Hepatocyte (in vitro differentiated cells): ENCODE data around the gene SRP14. TPM values are rescaled to one million over a fixed set of nuclear protein-coding genes. Genes with fewer than 3 reads are reported as not detected.

Source experiments
- DNase-seq: peaks from one replicate; pipeline ENCODE4 v3.0.0-alpha.2; 2016; ENCODE audit warnings: low spot score
- H2AFZ ChIP-seq: fragments of 200-600 bp; sonication (generic); 2 replicates; pipeline ENCODE4 v1.6.0; 2016; ENCODE audit warnings: antibody characterized with exemption, mild to moderate bottlenecking
- H3K27ac ChIP-seq: fragments of 200-600 bp; sonication (generic); 2 replicates; pipeline ENCODE4 v1.5.1; 2016; ENCODE audit warnings: mild to moderate bottlenecking
- H3K27me3 ChIP-seq: fragments of 200-600 bp; sonication (generic); 2 replicates; pipeline ENCODE4 v1.6.1; 2016
- H3K36me3 ChIP-seq: fragments of 200-600 bp; sonication (generic); replicated peaks from 2 replicates; pipeline ENCODE4 v1.5.1; 2016; ENCODE audit warnings: low read depth; ENCODE audit not compliant: insufficient read depth
- H3K4me1 ChIP-seq: fragments of 200-600 bp; sonication (generic); 2 replicates; pipeline ENCODE4 v1.5.1; 2016; ENCODE audit warnings: mild to moderate bottlenecking, moderate library complexity; ENCODE audit not compliant: insufficient read depth
- H3K4me2 ChIP-seq: fragments of 200-600 bp; sonication (generic); 2 replicates; pipeline ENCODE4 v1.6.0; 2016
- H3K4me3 ChIP-seq: fragments of 200-600 bp; sonication (generic); 2 replicates; pipeline ENCODE4 v1.5.1; 2016; ENCODE audit warnings: mild to moderate bottlenecking
- H3K79me2 ChIP-seq: fragments of 200-600 bp; sonication (generic); 2 replicates; pipeline ENCODE4 v1.6.0; 2017; ENCODE audit warnings: mild to moderate bottlenecking
- H3K9me2 ChIP-seq: fragments of 200-600 bp; sonication (generic); replicated peaks from 2 replicates; pipeline ENCODE4 v1.6.0; 2017; ENCODE audit warnings: mild to moderate bottlenecking; ENCODE audit not compliant: insufficient read depth
- H3K9me3 ChIP-seq: fragments of 200-600 bp; sonication (generic); 2 replicates; pipeline ENCODE4 v1.5.1; 2016; ENCODE audit warnings: low read depth, mild to moderate bottlenecking
- H4K20me1 ChIP-seq: fragments of 200-600 bp; sonication (generic); 2 replicates; pipeline ENCODE4 v1.6.0; 2016; ENCODE audit warnings: mild to moderate bottlenecking; ENCODE audit not compliant: insufficient read depth, poor library complexity, severe bottlenecking
- EZH2 ChIP-seq: fragments of 200-600 bp; sonication (generic); IDR thresholded peaks from 2 replicates; pipeline ENCODE4 v1.6.1; 2016; ENCODE audit warnings: antibody characterized with exemption, mild to moderate bottlenecking, borderline replicate concordance
- EZH2phosphoT487 ChIP-seq: fragments of 200-600 bp; sonication (generic); IDR thresholded peaks from one replicate; pipeline ENCODE4 v1.6.1; 2018; ENCODE audit warnings: antibody characterized with exemption, mild to moderate bottlenecking, low read depth, moderate library complexity; ENCODE audit not compliant: unreplicated experiment, severe bottlenecking
- WGBS: methylation state at CpG from one replicate; pipeline ENCODE4 v1.1.6; 2016; ENCODE audit warnings: low lambda C conversion rate; ENCODE audit errors: missing lambda C conversion rate; 5-methylcytosine and 5-hydroxymethylcytosine counted together
- polyA plus RNA-seq: library from polyadenylated mRNA; unstranded; fragments of >200 nt; fragmentation: Nextera tagmentation; extraction: Ambion mirVana; gene quantifications from 2 replicates; pipeline ENCODE4 v1.2.1, GENCODE V29; 2016
- total RNA-seq: library from RNA; depleted of rRNA; stranded (reverse); fragments of >200 nt; gene quantifications from 2 replicates; pipeline ENCODE4 v1.2.3, GENCODE V29; 2014
- TF ChIP-seq, protein P1 (sequence below): fragments of 200-600 bp; sonication (generic); IDR thresholded peaks from 2 replicates; pipeline ENCODE4 v1.5.1; 2016; ENCODE audit warnings: antibody characterized with exemption, mild to moderate bottlenecking; ENCODE audit not compliant: poor library complexity

SRP14 gene
- total and polyA plus RNA-seq, 2 experiments from 2014 or later, result 219 to 827 TPM

DNA sequence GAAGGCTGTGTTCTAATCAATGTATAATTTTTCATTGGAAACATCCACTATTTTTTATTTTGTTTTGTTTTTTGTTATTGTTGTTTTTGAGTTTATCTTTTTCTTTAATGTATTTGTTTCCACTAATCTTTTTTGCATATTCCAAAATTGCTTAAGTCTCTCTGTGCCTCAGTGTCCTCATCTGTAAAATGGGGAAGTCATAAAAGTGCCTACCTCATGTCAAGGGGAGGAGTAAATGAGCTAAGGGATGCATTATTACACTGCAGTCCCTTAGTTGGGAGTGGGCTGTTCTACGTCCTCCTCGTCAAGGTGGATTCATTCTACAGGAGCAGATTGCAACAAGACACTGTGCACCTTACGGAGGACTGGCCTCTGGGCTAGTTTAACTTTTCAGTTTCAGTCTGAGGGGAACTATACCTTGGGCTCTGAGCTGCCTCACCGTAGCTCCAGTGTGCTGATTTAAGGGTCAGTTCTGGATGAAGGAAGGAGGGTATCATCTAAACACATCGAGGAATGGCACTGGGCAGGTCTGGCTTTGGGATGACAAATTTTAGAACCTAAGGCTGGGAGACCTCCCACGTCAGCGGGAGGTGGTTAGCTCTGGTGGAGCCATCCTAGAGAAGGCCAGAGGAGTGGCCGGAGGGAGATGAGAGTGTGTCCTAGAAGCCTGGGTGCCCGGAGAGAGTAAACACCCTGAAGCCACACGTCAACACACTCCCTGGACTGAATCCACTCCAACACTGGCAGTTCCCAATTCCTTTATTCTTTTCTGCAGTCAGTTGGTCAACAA is 5.1 kb upstream of the SRP14 start:
- no peaks in the 10 kb centered on the region for H3K9me3 ChIP-seq
- H4K20me1 ChIP-seq, result no peaks in the 10 kb centered on the region
- H3K4me2 ChIP-seq, result peak overlapping the region; percentile 69
- TF ChIP-seq EZH2phosphoT487 (no peak), EZH2 (no peak)
- TF ChIP-seq, protein P1, sequence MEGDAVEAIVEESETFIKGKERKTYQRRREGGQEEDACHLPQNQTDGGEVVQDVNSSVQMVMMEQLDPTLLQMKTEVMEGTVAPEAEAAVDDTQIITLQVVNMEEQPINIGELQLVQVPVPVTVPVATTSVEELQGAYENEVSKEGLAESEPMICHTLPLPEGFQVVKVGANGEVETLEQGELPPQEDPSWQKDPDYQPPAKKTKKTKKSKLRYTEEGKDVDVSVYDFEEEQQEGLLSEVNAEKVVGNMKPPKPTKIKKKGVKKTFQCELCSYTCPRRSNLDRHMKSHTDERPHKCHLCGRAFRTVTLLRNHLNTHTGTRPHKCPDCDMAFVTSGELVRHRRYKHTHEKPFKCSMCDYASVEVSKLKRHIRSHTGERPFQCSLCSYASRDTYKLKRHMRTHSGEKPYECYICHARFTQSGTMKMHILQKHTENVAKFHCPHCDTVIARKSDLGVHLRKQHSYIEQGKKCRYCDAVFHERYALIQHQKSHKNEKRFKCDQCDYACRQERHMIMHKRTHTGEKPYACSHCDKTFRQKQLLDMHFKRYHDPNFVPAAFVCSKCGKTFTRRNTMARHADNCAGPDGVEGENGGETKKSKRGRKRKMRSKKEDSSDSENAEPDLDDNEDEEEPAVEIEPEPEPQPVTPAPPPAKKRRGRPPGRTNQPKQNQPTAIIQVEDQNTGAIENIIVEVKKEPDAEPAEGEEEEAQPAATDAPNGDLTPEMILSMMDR, result no peak
- H3K4me3 ChIP-seq, result no peak overlapping the region
- H3K27ac ChIP-seq, result no peak overlapping the region
- peak overlapping the region; percentile 9 for H2AFZ ChIP-seq
- WGBS, result 81% methylated on average over 10 of the region's 10 CpGs
- no peaks in the 10 kb centered on the region for H3K9me2 ChIP-seq
- peaks cover 31% of the 10 kb centered on the region for H3K4me1 ChIP-seq
- no peak for DNase-seq
- H3K27me3 ChIP-seq, result no peaks in the 10 kb centered on the region
- no peaks in the 10 kb centered on the region for H3K36me3 ChIP-seq
- H3K79me2 ChIP-seq, result peaks cover 7% of the 10 kb centered on the region

GRCh38 chr15:40042791-40043320 is 3.9 kb upstream of the SRP14 start:
- DNase-seq, result no peak
- Histone ChIP-seq H3K79me2 (peaks cover 16% of the 10 kb centered on the region), H4K20me1 (peaks cover 3% of the 10 kb centered on the region), H3K36me3 (no peaks in the 10 kb centered on the region), H3K4me2 (no peak overlapping the region), H3K27ac (no peak overlapping the region), H2AFZ (no peak overlapping the region), H3K4me1 (peaks cover 28% of the 10 kb centered on the region), H3K4me3 (no peak overlapping the region), H3K9me3 (no peaks in the 10 kb centered on the region), H3K27me3 (no peaks in the 10 kb centered on the region), H3K9me2 (no peaks in the 10 kb centered on the region)
- 89% methylated on average over 5 of the region's 5 CpGs for WGBS
- TF ChIP-seq, protein P1, result no peak
- TF ChIP-seq EZH2phosphoT487 (no peak), EZH2 (no peak)

GRCh38 chr15:40040770-40041169 is 1.8 kb upstream of the SRP14 start:
- 76% methylated on average over 3 of the region's 3 CpGs for WGBS
- Histone ChIP-seq H3K9me3 (no peaks in the 10 kb centered on the region), H3K27ac (no peak overlapping the region)

More at GRCh38 chr15:40040770-40041169, 1.8 kb upstream of the SRP14 start:
- peaks cover 28% of the 10 kb centered on the region for H3K79me2 ChIP-seq
- H3K4me1 ChIP-seq, result peaks cover 21% of the 10 kb centered on the region
- TF ChIP-seq EZH2, result no peak
- no peak for TF ChIP-seq EZH2phosphoT487
- TF ChIP-seq, protein P1, result no peak
- no peaks in the 10 kb centered on the region for H3K36me3 ChIP-seq
- H3K9me2 ChIP-seq, result no peaks in the 10 kb centered on the region
- H3K4me3 ChIP-seq, result no peak overlapping the region
- no peak for DNase-seq
- H4K20me1 ChIP-seq, result peaks cover 4% of the 10 kb centered on the region
- H3K4me2 ChIP-seq, result no peak overlapping the region
- H2AFZ ChIP-seq, result no peak overlapping the region
- no peaks in the 10 kb centered on the region for H3K27me3 ChIP-seq
